Activated T-cell treated with anti-CD3 and anti-CD28 coated beads, Interleukin-2, amount 50 U/mL, for 48 hours (primary cell): ENCODE data around the gene KCNK5.

Source experiments
- DNase-seq, 2 experiments: peaks; one replicate each; pipeline ENCODE4 v3.0.0-alpha.2; 2020

The KCNK5 gene

DNA sequence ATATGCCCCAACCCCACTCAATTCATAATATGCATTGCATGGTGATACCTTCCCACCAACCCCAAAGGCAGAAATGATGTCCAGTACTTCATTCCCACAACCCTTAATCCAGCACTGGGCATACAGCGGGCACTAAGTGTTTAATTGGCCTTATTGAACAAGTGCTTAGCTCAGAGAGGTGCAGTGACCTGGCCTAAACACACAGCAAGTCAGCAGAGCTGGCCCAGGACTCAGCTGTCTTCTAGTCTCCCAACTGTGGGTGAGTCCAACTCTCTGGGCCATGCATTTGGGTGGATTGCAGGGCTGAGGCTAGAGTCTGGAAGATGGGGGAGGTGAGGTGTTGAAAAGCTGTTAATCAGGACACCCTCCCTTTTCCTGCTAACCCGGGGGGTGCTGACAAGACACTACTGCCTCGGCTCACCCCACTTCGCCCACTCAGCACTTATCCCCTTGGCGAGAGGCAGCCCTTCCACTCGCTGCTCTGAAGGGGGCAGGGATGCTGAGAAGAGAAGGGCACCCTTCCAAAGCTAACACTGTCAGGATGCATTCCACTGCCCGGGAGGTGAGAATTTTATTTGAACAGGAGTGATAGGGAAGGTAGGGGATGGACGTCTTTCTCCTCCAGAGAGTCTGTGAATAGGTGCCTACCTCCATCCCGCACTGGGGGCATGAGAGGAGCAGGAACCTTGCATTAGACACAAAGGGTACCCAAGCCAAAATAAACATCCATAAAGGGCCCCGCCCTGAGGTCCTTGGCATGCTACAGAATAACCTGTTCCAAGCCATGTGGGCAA is 14.2 kb downstream of the KCNK5 start:
- DNase-seq: no peak

- no peak for DNase-seq
These were observed 15.0 kb downstream of the KCNK5 start for GRCh38 chr6:39214120-39214813.

GRCh38 chr6:39213195-39213920 is 15.9 kb downstream of the KCNK5 start:
- no peak for DNase-seq

- no peak for DNase-seq
These were observed 18.1 kb downstream of the KCNK5 start for GRCh38 chr6:39211183-39211582.

GRCh38 chr6:39210450-39210849 is 18.8 kb downstream of the KCNK5 start:
- DNase-seq: no peak

DNA sequence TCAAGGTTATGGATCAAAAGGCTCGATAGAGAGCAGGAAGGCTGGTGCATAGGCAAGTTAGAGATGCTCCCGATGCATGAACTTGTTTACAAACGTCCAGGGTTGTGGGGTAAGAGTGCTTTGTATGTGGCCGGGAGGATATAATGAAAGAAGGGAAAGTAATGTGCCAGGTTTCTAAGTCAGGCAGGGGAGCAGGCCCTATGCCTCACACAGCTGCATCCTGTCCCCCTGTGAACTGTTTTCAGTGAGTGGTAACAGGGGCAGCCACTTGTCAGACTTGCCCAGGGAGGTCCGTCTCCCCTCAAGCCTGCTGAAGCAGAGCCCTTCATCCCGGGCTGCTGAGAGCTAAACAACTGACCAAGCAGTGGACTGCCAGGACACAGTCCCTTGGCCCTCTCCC is 19.4 kb downstream of the KCNK5 start:
- DNase-seq: no peak

DNA sequence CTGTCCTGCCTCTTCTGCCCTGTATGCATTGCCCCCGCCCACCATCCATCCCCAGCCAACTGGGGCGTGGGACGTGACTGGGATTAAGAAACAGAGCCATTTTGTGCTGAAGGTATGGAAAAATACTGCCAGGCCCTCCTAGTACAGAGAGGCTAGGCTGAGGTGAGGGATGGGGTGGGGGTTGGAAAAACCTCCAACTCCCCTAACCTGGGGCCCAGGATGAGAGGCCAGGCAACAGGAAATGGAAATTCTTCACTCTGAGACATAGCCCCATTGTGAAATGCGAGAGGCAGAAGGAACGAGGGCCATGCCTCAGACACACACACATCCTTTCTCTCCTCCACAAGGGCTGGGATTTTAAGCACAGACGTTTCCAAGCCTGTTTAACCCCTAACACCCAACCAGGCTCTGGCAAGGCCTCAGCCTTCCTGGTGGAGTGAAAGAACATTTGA is 19.9 kb downstream of the KCNK5 start:
- no peak for DNase-seq

- no peak for DNase-seq
These were observed 21.0 kb downstream of the KCNK5 start for GRCh38 chr6:39208223-39208739.

DNA sequence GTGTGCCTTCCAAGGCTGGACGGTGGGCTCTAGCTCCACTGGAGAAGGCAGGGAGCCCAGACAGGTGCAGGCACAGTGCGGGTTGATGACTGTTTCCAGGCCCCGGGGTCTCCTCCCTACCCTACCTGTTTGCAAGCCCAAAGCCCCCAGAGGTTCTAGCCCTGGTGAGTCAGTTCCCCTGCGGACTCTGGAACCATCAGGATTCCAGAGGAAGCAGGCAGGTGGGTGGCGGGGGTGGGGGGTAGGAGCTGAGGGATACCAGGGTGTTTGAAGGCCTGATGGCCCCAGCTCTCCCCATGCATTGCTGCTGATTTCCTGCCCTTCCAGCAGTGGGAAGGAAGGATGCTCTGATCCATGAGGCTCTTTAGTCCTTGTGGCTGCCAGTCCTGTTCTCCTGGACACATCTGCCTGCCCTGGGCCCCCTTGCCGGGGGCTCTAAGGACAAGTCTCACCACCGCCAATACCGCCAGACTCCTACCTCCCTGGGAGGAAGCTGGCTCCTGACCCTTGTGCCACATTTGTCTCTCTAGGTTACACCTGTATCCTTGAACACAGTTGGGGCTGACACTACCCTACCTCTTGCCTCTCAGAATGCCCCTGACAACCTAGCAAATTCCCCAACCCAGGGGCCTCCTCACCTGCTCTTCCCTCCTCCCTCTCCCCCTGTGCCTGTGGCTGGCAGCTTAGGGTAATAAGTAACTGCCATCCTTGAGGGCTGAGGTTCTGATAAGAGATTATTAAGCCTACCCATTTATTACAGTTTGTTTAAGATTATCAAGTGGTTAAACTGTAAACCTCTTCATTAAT is 21.7 kb downstream of the KCNK5 start:
- DNase-seq: no peak

DNA sequence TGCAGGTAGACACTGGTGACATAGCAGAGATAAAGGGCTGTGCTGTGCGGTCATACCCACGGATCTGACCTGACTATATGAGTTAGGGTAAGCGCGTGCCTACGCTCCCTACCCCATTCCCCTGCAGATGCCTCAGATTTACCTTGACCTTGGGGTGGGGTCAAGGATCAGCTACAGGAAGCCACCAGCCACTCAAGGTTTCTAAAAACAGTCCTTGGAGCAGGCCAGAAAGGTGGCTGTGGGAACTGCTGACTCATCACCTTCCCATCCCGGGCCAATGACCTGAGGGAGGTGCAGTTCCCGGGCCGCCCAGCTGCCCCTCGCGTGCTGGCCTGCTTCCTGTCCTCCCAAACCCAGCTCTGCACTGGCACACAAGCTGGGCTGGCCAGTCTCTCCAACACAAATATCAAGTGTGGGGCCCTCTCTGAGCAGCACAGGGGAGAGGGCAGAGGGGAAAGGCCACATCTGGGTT is 23.0 kb downstream of the KCNK5 start:
- no peak for DNase-seq

DNA sequence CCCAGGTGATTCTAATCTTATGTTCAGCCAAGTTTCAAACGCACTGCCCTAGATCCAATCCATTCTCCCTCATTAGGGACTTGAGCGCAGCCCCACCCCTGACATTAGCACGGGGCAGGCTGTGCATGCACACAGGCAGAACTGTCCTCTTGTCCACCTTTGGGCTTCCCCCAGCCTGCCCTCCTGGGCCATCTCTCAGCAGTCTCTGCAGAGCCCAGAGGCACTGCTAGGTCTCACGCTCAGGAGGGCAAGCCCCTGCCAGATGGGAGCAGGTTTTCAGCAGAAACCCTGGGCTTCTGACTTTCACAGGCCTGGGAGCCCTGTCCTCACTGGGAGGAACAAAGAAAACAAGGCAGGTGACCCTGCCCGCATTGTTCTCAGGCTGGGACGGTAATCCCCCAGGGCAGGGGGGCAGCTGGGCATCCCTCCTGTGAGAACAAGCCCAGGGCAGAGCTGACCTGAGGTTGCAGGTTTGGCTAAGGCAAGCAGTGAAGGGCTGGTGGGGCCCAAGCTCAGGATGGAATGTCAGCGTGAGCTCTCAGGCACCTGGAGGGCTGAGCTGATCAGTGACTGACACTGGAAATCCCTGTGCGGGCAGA is 24.5 kb downstream of the KCNK5 start:
- DNase-seq: no peak

GRCh38 chr6:39204160-39204495 is 25.1 kb downstream of the KCNK5 start:
- no peak for DNase-seq

GRCh38 chr6:39203436-39204159 is 25.7 kb downstream of the KCNK5 start:
- DNase-seq: no peak

GRCh38 chr6:39202166-39202565 is 27.1 kb downstream of the KCNK5 start:
- DNase-seq: no peak

DNA sequence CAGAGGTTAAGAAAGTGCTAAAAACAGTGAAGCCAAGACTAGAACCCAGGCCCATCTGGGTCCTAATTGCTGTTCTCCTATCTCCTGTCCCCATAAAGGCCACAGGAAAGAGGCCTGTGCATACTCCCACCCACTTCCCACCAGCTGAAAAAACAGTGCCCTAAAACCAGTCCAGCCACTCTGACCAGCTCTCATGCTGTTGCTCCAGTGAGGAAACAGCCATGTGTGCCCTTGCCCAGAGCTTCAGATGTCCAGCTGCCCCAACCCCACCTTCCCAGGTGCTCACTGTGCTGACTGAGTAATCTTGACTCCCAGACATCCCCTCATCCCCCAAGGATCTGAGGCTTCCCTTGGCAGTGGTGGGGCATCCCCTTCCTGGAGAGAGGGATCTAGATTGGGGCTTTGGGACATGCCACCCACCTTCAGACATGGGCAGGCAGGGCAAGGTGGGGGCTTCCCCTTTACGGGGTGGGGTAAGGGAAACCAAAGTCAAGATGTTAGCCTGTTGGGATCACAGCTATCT is 28.7 kb downstream of the KCNK5 start:
- DNase-seq: no peak

DNA sequence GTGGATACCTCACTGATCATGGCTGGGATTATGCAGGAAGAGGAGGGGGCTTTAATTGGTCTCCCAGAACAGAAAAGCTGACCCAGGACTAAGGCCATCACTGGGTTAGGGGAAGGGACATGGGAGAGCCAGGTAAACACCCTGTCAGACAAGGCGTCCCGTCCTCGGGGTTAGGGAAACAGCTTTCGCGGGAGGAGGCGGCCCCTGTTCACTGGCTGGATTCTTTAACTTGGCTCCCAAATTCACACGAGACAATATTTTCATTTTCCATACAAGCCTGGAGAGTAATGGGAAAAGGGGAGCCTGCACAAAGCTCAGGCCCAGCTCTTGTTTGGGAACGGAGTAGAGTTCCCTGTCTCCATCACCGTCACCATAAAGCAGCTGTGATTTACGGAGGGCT is 29.3 kb downstream of the KCNK5 start:
- DNase-seq: no peak

- no peak for DNase-seq
These were observed 29.9 kb downstream of the KCNK5 start for GRCh38 chr6:39199231-39199940.

- DNase-seq: no peak
These were observed 30.7 kb downstream of the KCNK5 start for GRCh38 chr6:39198528-39198927.

DNA sequence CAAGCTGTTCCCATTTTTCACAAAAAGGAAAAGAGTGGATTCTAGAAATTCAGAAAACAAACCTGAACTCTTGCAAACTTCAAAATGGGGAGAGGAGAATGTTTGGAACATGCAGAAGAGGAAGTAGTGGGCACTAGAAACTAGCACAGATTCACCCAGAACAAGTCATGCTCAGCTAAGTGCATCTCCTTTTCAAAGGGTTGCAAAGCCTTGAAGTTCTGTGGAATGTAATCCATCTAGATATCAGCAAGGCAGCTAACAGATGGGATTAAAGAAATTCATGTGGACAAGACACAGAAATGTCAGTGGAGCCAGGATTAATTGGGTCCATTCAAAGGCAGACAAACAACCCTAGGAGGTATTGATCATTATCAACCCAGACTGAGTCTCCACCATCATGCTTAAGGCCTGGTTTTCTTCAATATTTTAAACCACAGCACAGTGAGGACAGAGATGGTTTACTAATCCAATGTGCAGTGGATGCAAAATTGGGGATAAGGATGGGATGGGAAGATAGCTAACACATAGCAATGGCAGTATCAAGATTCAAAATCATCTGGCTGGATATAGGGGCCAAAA is 31.3 kb downstream of the KCNK5 start:
- no peak for DNase-seq

DNA sequence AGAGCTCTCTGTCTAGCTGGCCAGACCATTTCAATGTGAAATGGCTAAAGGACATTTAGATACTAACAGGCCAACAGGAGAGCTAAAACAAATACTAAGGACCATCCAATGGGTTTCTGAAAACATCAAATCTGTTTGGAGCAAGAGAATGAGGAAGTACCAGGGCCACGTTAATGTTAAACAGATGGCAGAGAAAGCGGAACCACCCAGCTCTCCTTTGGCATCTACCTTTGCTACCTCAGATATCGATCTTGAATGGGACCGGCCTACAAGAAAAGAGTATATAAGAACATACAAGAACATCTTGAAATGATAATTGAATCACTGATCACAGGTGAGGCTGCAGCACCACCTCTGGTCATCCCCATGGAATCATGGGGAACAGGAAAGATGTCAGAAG is 31.8 kb downstream of the KCNK5 start:
- DNase-seq: no peak
